Measurements from ENCODE around the gene FCN1. TPM values are rescaled to one million over a fixed set of nuclear protein-coding genes. Genes with fewer than 3 reads are reported as not detected.

The FCN1 gene
- total and polyA plus RNA-seq, 10 of the 15 experiments (the other 5 are each of a cell fraction or from before 2014, with no cell fraction given), result 0.08 TPM; not detected in 9

DNA sequence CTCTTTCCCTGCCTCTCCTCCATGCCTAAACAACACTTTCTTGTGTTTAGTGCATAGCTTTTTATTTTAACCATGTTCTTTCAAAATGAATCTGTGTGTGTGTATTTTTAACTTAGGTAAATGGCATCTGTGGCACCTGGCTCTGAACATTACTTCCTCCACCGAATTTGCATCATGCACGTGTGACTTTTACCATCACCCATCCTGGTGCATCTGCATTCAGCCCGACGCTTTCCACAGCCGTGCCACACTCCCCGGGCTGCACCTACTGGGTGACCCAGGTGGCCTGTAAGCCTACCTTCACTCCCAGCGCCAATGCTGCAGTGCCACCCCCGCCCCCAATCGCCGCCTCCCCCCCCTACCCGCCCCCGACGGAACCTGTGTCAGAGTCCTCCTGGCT lies 12.7 kb upstream of the FCN1 start (continued):
- TF ChIP-seq, protein P1, sequence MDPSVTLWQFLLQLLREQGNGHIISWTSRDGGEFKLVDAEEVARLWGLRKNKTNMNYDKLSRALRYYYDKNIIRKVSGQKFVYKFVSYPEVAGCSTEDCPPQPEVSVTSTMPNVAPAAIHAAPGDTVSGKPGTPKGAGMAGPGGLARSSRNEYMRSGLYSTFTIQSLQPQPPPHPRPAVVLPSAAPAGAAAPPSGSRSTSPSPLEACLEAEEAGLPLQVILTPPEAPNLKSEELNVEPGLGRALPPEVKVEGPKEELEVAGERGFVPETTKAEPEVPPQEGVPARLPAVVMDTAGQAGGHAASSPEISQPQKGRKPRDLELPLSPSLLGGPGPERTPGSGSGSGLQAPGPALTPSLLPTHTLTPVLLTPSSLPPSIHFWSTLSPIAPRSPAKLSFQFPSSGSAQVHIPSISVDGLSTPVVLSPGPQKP (IDR thresholded peaks at IDR 0.05; ENCODE audit: low read depth, low read length), result no peak
- TF ChIP-seq KLF5 (IDR thresholded peaks at IDR 0.05; ENCODE audit: partially characterized antibody) (no peak), POU2F2 (IDR thresholded peaks at IDR 0.05; ENCODE audit: borderline replicate concordance, low read depth, low read length) (peak; percentile 95), TCF3 (IDR thresholded peaks at IDR 0.05; ENCODE audit: borderline replicate concordance, insufficient read depth, low read depth, low read length) (peak; percentile 68; the same call in 1 of the 2 replicates), MTA3 (IDR thresholded peaks at IDR 0.05; ENCODE audit: borderline replicate concordance, low read length) (peak; percentile 41; the same call in 1 of the 2 replicates), IRF4 (IDR thresholded peaks at IDR 0.05; ENCODE audit: low read depth, low read length) (no peak), JUNB (IDR thresholded peaks at IDR 0.05) (no peak), TCF7 (IDR thresholded peaks at IDR 0.05; ENCODE audit: borderline replicate concordance) (no peak), ETV6 (conservative IDR thresholded peaks at IDR 0.05 in 1 of 2, IDR thresholded peaks at IDR 0.05 in 1 of 2; ENCODE audit: borderline replicate concordance in 1 of 2, low read depth in 1 of 2) (no peak), CREB1 (IDR thresholded peaks at IDR 0.05; ENCODE audit: low read depth) (peak; percentile 35; the same call in 1 of the 2 replicates), POLR2A (IDR thresholded peaks at IDR 0.05; ENCODE audit: low read depth, low read length) (peak; percentile 63), WRNIP1 (IDR thresholded peaks at IDR 0.05; ENCODE audit: borderline replicate concordance, low read depth, low read length) (no peak), DPF2 (IDR thresholded peaks at IDR 0.05) (no peak), LARP7 (IDR thresholded peaks at IDR 0.05) (no peak), BHLHE40 (IDR thresholded peaks at IDR 0.05; ENCODE audit: borderline replicate concordance in 1 of 2, low read depth in 2 of 2, low read length in 1 of 2) (peak; percentile 92 to 93), RAD51 (IDR thresholded peaks at IDR 0.05) (no peak), ZNF24 (IDR thresholded peaks at IDR 0.05) (no peak)
- TF ChIP-seq, protein P2, sequence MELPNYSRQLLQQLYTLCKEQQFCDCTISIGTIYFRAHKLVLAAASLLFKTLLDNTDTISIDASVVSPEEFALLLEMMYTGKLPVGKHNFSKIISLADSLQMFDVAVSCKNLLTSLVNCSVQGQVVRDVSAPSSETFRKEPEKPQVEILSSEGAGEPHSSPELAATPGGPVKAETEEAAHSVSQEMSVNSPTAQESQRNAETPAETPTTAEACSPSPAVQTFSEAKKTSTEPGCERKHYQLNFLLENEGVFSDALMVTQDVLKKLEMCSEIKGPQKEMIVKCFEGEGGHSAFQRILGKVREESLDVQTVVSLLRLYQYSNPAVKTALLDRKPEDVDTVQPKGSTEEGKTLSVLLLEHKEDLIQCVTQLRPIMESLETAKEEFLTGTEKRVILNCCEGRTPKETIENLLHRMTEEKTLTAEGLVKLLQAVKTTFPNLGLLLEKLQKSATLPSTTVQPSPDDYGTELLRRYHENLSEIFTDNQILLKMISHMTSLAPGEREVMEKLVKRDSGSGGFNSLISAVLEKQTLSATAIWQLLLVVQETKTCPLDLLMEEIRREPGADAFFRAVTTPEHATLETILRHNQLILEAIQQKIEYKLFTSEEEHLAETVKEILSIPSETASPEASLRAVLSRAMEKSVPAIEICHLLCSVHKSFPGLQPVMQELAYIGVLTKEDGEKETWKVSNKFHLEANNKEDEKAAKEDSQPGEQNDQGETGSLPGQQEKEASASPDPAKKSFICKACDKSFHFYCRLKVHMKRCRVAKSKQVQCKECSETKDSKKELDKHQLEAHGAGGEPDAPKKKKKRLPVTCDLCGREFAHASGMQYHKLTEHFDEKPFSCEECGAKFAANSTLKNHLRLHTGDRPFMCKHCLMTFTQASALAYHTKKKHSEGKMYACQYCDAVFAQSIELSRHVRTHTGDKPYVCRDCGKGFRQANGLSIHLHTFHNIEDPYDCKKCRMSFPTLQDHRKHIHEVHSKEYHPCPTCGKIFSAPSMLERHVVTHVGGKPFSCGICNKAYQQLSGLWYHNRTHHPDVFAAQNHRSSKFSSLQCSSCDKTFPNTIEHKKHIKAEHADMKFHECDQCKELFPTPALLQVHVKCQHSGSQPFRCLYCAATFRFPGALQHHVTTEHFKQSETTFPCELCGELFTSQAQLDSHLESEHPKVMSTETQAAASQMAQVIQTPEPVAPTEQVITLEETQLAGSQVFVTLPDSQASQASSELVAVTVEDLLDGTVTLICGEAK (IDR thresholded peaks at IDR 0.05; ENCODE audit: borderline replicate concordance), result no peak
- TF ChIP-seq, protein P3, sequence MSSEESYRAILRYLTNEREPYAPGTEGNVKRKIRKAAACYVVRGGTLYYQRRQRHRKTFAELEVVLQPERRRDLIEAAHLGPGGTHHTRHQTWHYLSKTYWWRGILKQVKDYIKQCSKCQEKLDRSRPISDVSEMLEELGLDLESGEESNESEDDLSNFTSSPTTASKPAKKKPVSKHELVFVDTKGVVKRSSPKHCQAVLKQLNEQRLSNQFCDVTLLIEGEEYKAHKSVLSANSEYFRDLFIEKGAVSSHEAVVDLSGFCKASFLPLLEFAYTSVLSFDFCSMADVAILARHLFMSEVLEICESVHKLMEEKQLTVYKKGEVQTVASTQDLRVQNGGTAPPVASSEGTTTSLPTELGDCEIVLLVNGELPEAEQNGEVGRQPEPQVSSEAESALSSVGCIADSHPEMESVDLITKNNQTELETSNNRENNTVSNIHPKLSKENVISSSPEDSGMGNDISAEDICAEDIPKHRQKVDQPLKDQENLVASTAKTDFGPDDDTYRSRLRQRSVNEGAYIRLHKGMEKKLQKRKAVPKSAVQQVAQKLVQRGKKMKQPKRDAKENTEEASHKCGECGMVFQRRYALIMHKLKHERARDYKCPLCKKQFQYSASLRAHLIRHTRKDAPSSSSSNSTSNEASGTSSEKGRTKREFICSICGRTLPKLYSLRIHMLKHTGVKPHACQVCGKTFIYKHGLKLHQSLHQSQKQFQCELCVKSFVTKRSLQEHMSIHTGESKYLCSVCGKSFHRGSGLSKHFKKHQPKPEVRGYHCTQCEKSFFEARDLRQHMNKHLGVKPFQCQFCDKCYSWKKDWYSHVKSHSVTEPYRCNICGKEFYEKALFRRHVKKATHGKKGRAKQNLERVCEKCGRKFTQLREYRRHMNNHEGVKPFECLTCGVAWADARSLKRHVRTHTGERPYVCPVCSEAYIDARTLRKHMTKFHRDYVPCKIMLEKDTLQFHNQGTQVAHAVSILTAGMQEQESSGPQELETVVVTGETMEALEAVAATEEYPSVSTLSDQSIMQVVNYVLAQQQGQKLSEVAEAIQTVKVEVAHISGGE (CRISPR knock-in tag; IDR thresholded peaks at IDR 0.05), result no peak
- TF ChIP-seq, protein P4, sequence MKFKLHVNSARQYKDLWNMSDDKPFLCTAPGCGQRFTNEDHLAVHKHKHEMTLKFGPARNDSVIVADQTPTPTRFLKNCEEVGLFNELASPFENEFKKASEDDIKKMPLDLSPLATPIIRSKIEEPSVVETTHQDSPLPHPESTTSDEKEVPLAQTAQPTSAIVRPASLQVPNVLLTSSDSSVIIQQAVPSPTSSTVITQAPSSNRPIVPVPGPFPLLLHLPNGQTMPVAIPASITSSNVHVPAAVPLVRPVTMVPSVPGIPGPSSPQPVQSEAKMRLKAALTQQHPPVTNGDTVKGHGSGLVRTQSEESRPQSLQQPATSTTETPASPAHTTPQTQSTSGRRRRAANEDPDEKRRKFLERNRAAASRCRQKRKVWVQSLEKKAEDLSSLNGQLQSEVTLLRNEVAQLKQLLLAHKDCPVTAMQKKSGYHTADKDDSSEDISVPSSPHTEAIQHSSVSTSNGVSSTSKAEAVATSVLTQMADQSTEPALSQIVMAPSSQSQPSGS (IDR thresholded peaks at IDR 0.05; ENCODE audit: low read length), result no peak

All from GM12878 (cell line).